Stimulated activated CD4-positive, alpha-beta T cell treated with anti-CD3 and anti-CD28 coated beads, Interleukin-15, amount 100 ng/mL, for 1 hour (primary cell): ENCODE data around the gene STAT5A.
A peak's percentile ranks its signal among the peaks of the same experiment; 100 is the strongest.
"Not testable (repeated sequence)": the region's sequence is repeated elsewhere in the genome, so short reads cannot be mapped to it uniquely, and the experiment has no call there.

Experiments
- DNase-seq, 2 donors: peaks; one replicate each; pipeline ENCODE4 v3.0.0-alpha.2; 2020; ENCODE audit warnings: low read depth in 1 of 2, low spot score in 1 of 2

STAT5A gene

GRCh38 chr17:42287977-42288802 is at the start of gene STAT5A:
Gene STAT5A, plus strand, starts transcription at chr17:42288498. Its CDS starts 914 bp downstream, at chr17:42289412.
- peak; percentile 59 to 65 for DNase-seq

- DNase-seq, result not testable (repeated sequence)
Observed at GRCh38 chr17:42239576-42239975, 48.7 kb upstream of the STAT5A start.

DNA sequence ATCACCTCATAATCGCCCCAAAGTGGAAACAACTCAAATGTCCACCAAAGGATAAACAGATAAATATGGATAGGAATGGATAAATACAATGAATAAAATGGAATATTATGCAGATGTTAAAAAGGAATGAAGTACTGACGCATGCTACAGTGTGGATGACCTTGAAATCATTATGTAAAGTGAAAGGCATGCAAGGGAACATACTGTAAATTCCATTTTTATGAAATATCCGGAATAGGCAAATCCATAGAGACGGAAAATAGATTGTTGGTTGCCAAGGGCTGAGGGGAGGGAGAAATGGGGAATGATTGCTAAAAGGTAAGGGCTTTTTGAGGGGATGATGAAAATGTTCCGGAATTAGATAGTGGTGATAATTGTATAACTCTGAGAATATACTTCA is 48.1 kb upstream of the STAT5A start:
- DNase-seq, result no peak

DNA sequence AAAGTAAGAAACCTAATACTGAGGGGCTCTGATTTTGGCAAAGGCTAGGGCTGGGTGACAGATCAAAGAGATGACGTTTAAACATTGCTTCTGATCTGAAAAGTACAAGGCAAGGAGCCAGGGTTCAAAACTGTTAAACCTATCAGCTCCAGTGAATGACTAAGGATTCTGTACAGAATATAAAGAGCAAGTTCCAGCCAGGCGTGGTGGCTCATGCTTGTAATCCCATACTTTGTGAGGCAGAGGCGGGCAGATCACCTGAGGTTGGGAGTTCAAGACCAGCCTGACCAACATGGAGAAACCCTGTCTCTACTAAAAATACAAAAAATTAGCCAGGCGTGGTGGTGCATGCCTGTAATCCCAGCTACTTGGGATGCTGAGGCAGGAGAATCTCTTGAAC is 47.4 kb upstream of the STAT5A start:
- not testable (repeated sequence) for DNase-seq

DNA sequence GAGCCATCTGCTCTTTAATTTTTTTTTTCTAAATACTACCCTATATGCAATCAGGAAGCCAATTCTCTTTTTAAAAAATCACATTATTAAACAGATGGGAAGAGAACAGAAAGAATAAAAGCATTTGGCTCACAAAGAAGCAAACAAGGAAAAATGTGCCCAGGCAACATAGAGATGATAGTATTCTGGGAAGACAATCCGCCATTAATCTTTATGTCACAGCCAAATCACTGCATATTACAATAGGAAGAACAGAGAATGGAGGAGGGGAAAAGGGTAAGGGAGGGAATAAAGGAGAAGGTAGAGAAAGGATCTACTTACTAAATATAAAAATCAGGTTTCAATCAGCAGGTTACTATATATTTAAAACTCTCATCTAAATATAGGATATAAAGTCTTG is 46.4 kb upstream of the STAT5A start:
- DNase-seq, result no peak

DNA sequence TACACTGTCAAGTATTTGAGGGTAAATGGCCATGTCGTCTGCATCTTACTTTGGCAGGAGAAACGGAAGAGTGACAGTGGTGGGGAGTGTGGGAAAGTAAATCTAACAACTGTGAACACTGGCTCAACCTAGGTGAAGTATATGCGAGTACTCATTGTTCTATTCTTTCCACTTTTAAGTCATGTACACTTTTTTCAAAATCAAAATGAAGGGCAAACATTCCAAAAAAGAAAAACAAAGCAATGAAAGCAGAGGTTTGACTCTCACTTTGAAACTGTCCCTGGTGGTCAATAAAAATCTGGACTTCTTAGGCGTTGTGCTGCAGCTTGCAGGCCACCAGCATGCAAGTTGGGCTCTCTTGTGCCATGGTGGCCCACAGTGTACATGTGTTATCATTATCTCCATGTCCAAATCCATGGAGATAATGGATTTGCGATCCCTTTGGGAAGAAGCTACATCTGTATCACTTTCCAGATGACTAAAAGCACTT is 44.8 kb upstream of the STAT5A start:
- DNase-seq, result no peak

- not testable (repeated sequence) for DNase-seq
Observed at GRCh38 chr17:42244116-42244515, 44.2 kb upstream of the STAT5A start.

DNA sequence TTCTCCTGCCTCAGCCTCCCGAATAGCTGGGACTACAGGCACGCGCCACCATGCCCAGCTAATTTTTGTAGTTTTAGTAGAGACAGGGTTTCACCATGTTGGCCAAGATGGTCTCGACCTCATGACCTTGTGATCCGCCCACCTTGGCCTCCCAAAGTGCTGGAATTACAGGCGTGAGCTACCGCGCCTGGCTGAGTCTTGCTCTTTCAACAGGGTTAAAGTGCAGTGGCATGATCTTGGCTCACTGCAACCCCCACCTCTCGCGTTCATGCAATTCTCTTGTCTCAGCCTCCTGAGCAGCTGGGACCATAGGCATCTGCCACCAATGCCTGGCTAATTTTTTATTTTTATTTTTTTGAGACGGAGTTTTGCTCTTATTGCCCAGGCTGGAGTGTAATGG is 43.1 kb upstream of the STAT5A start:
- not testable (repeated sequence) for DNase-seq

GRCh38 chr17:42246515-42246914 is 41.8 kb upstream of the STAT5A start:
- DNase-seq, result no peak

DNA sequence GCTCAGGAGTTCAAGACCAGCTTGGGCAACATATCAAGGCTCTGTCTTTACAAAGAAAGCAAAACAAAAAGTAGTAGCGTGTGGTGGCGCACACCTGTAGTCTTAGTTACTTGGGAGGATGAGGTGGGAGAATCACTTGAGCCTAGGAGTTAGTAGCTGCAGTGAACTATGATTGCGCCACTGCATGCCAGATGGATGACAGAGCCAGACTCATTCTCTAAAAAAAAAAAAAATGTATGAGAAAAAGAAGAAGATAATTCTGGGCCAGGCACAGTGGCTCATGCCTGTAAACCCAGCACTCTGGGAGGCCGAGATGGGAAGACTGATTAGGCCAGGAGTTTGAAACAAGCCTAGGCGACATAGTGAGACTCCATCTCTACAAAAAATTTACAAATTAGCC is 40.6 kb upstream of the STAT5A start:
- DNase-seq, result no peak

DNA sequence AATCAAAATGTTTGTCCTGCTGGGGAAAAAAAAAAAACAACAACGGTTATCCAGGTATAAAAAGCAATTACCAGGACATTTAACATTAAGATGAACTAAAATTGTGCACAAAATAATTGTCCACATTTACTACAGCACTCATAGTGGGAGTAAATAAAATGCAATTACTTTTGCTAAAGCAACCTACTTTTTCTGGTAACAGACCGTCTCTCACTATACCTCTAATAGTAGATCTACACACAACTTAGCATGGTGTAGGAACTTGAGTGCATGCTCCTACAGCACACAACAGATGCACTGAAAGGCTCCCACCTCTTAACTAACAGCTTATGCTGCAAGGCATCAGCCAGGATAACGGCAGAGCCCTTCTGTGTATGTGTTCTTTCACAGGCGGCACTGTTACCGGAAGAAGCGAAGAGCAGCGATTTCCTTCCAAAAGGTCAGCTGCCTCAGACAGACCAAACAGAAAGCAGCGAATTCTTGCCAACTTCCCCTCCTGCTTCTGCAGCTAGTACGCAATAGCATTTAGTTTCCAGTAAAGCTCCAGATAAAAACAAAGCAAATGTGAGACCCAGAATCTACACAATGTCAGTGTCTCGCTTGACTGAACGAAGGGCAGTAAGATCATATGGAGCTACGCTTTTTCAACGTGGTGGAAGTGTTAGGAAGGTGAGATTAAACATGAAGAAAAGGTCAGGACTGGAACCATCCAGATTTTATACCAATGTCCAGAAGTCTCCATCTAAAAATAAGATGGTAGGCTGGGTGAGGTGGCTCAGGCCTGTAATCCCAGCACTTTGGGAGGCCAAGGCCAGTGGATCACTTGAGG is 39.7 kb upstream of the STAT5A start:
- DNase-seq, result peak; percentile 36 to 59

DNA sequence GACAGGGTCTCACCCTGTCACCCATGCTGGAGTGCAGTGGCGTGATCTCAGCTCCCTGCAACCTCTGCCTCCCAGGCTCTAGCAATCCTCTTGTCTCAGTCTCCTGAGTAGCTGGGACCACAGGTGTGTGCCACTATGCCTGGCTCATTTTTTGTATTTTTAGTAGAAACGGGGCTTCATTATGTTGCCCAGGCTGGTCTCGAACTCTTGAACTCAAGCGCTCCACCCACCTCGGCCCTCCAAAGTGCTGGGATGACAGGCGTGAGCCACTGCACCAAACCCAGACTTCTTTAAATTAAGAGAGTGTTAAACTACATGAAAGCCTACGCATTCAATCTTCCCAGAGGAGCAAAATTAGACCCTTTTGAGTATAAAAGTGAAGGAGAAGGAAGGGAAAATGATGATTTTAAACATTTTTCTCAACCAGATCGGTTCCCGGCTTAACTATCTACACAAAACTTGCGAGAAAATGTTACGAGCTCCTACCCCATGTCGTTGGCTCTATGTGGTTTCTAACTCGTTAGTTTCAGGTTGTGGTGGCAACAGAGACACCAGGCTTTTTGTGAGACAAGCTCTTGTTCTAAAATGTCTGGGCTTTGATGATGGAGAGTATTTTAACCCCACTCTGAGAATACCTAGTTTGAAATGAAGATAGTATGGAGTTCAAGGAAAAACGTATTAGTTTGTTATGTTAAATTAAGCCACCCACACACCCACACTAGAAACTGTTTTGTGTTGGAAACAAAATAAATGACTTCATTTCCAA is 38.4 kb upstream of the STAT5A start:
- no peak for DNase-seq

DNA sequence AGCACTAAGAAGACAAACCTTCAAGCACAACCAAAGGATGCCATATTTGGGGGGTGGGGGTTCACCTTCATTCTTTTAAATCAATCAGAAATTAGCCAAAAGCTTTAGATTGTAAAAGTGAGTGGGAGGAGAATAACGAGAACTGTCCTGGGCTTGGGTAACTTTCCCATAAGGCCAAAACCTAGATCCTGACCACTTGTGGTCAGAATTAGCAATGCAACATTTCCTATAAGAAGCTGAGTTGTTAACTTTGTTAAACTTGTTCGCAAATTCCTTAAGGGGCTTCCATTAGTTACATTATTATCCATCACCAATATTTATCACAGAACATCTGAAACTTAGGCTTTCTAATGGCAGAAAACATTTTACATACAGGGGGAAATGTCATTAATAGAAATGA is 37.2 kb upstream of the STAT5A start:
- DNase-seq, result no peak

- DNase-seq, result no peak
Observed at GRCh38 chr17:42252597-42253550, 35.4 kb upstream of the STAT5A start.

DNA sequence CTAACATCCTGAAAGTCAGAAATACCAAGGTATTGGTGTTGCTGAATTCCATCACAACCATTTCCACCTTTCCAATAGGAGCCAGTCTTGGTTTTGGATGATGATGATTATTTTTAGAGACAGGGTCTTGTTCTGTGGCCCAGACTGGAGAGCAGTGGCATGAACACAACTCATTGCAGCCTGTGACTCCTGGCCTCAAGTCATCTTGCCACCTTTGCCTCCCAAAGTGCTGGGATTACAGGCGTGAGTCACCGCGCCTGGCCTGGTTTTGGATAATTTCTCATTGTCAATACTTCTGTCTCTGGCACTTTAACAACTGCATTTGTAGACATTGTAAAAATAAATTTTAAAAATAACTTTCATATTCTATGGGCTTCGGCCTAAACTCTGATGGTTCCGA is 34.7 kb upstream of the STAT5A start:
- no peak for DNase-seq

DNA sequence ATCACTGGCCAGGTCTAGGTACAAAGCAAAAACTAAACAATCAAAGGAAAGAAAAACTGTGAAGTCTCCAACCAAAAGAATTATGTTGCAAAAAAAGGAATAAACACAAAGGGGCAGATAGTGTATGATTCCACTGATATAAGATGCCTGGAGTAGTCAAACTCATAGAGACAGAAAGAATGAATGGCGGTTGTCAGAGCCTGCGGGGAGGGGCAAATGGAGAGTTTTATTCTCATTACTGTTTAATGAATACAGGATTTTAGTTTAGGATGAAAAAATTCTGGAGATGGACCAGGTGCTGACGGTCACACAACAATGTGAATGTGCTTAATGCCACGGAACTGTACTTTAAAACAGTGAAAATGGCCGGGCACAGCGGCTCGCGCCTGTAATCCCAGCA is 32.9 kb upstream of the STAT5A start:
- no peak for DNase-seq

GRCh38 chr17:42260318-42260717 is 28.0 kb upstream of the STAT5A start:
- DNase-seq, result no peak

GRCh38 chr17:42264366-42264765 is 23.9 kb upstream of the STAT5A start:
- not testable (repeated sequence) for DNase-seq

- no peak for DNase-seq
Observed at GRCh38 chr17:42266462-42266861, 21.8 kb upstream of the STAT5A start.
